ENCODE measurements around the gene NR3C2. TPM values are rescaled to one million over a fixed set of nuclear protein-coding genes. Genes with fewer than 3 reads are reported as not detected.

Gene NR3C2
- total and polyA plus RNA-seq, 10 of the 15 experiments (the other 5 are each of a cell fraction or from before 2014, with no cell fraction given) = 0.05 to 0.11 (median 0.08) TPM; not detected in 4

GRCh38 chr4:148041606-148042329, 400.4 kb downstream of the NR3C2 start (continued):
- TF ChIP-seq CTCF (IDR thresholded peaks at IDR 0.05 in 2 of 3, conservative IDR thresholded peaks at IDR 0.05 in 1 of 3; ENCODE audit: control insufficient read depth in 2 of 3, extremely low read depth in 1 of 3, insufficient read depth in 1 of 3, low read depth in 3 of 3, low read length in 3 of 3) (no peak), NFYA (IDR thresholded peaks at IDR 0.05; ENCODE audit: borderline replicate concordance, low read depth, low read length) (no peak), PBX3 (IDR thresholded peaks at IDR 0.05; ENCODE audit: insufficient replicate concordance, low read depth, low read length) (no peak), SMAD5 (IDR thresholded peaks at IDR 0.05; ENCODE audit: low read depth) (no peak), CHD2 (IDR thresholded peaks at IDR 0.05; ENCODE audit: borderline replicate concordance, low read depth, low read length) (no peak)

- CTCF ChIA-PET = interaction anchor here (0.7 kb wide), 1 partner anchor 10 kb away, joined by 4 read pairs; no protein-coding TSS in a partner anchor
- H2AFZ ChIP-seq (ENCODE audit: control insufficient read depth, low read depth, low read length) = no peak overlapping the region
- no peaks in the 10 kb centered on the region; the same call in 2 of the 3 replicates for H3K9me3 ChIP-seq (replicated peaks; ENCODE audit: control insufficient read depth, insufficient read depth, low read length)
- no peak overlapping the region for H3K27ac ChIP-seq (ENCODE audit: control insufficient read depth, insufficient read depth)
- 0% methylated on average over 1 of the region's 1 CpG for WGBS (ENCODE audit: insufficient coverage, insufficient replicate concordance, low lambda C conversion rate, missing lambda C conversion rate)
- POLR2A ChIA-PET = interaction anchor here (1.1 kb wide), 1 partner anchor 15 kb away, joined by 3 read pairs; no protein-coding TSS in a partner anchor
- intact Hi-C loops (cut with micrococcal nuclease; ENCODE audit: unreplicated experiment) = no loop called here
- no peak overlapping the region for H3K4me3 ChIP-seq
- FAIRE-seq = no peak
- no peak for DNase-seq (ENCODE audit: low read depth, low spot score)
- H3K4me1 ChIP-seq (ENCODE audit: control insufficient read depth, insufficient read depth, low read length) = no peaks in the 10 kb centered on the region
- no TSS peak for BruUV-seq (replicated peaks)
- SMC1A ChIA-PET (ENCODE audit: uncharacterized antibody, unreplicated experiment) = interaction anchor here (1.2 to 2.4 kb wide), 3 partner anchors 10 to 12 kb away, joined by 3 to 6 read pairs (median 6); no protein-coding TSS in a partner anchor
- no peaks in the 10 kb centered on the region for H3K36me3 ChIP-seq (ENCODE audit: control insufficient read depth in 2 of 2, insufficient read depth in 2 of 2, low read length in 1 of 2)
- no peaks in the 10 kb centered on the region for H3K27me3 ChIP-seq (replicated peaks in 1 of 2; ENCODE audit: control insufficient read depth in 2 of 2, insufficient read depth in 2 of 2, low read length in 1 of 2)
- RAD21 ChIA-PET (ENCODE audit: unreplicated experiment) = no interaction called here
- no peak overlapping the region for H3K9ac ChIP-seq (ENCODE audit: control insufficient read depth, insufficient read depth, low read length)
- H3K79me2 ChIP-seq (ENCODE audit: control insufficient read depth, insufficient read depth, low read length) = no peaks in the 10 kb centered on the region
- in situ Hi-C loops (cut with MboI) = no loop called here
- no peaks in the 10 kb centered on the region for H4K20me1 ChIP-seq (ENCODE audit: control insufficient read depth, insufficient read depth)
- no peak overlapping the region for H3K4me2 ChIP-seq (ENCODE audit: control insufficient read depth, insufficient read depth)
- ATAC-seq = no peak
- no peak for TF ChIP-seq MLLT1 (IDR thresholded peaks at IDR 0.05)
- TF ChIP-seq ZNF207 (IDR thresholded peaks at IDR 0.05; ENCODE audit: borderline replicate concordance) = no peak
- TF ChIP-seq NR2F1 (conservative IDR thresholded peaks at IDR 0.05) = no peak
- TF ChIP-seq IKZF1 (conservative IDR thresholded peaks at IDR 0.05) = no peak
- no peak for TF ChIP-seq EZH2 (IDR thresholded peaks at IDR 0.05; ENCODE audit: borderline replicate concordance, control insufficient read depth, low read depth, low read length)
- no peak for TF ChIP-seq SREBF2 (IDR thresholded peaks at IDR 0.05; ENCODE audit: low read length)
- TF ChIP-seq ZNF24 (IDR thresholded peaks at IDR 0.05) = no peak
- no peak for TF ChIP-seq ZBTB40 (IDR thresholded peaks at IDR 0.05; ENCODE audit: borderline replicate concordance)
Observed at GRCh38 chr4:148034813-148035212, 407.4 kb downstream of the NR3C2 start.
